HEK293T (cell line): ENCODE measurements around the gene PSMA3.

Experiments used
- CTCF ChIA-PET: fragments of 350-600 bp; formaldehyde crosslinking; extraction: SDS; loops from one replicate; lab custom pipeline; 2021; ENCODE audit warnings: antibody characterized with exemption, inconsistent platforms; lab: Yijun Ruan, JAX
- POLR2A ChIA-PET: fragments of 350-600 bp; formaldehyde crosslinking; extraction: SDS; loops from one replicate; lab custom pipeline; 2020; ENCODE audit warnings: antibody characterized with exemption, inconsistent platforms; lab: Yijun Ruan, JAX
- DNase-seq: peaks from one replicate; pipeline ENCODE4 v3.0.0; 2012; ENCODE audit warnings: mixed read lengths; ENCODE audit errors: extremely low spot score
- ARNT ChIP-seq: fragments of 450-650 bp; IDR thresholded peaks from 2 replicates; pipeline ENCODE4 v1.6.1; 2017; ENCODE audit warnings: mild to moderate bottlenecking
- BHLHE40 ChIP-seq: fragments of 450-650 bp; IDR thresholded peaks from 2 replicates; pipeline ENCODE4 v1.6.1; 2016; ENCODE audit warnings: mild to moderate bottlenecking, moderate library complexity, borderline replicate concordance
- CTBP1 ChIP-seq: fragments of 450-650 bp; IDR thresholded peaks from 2 replicates; pipeline ENCODE4 v1.6.1; 2016; ENCODE audit warnings: borderline replicate concordance
- ELF4 ChIP-seq: fragments of 450-650 bp; IDR thresholded peaks from 2 replicates; pipeline ENCODE4 v1.6.1; 2017; ENCODE audit warnings: antibody characterized with exemption
- FOXA1 ChIP-seq: fragments of 450-650 bp; IDR thresholded peaks from 2 replicates; pipeline ENCODE4 v1.6.1; 2016; ENCODE audit warnings: mild to moderate bottlenecking
- FOXK2 ChIP-seq: fragments of 450-650 bp; IDR thresholded peaks from 2 replicates; pipeline ENCODE4 v1.6.1; 2016; ENCODE audit warnings: mild to moderate bottlenecking
- FOXM1 ChIP-seq: fragments of 450-650 bp; IDR thresholded peaks from 2 replicates; pipeline ENCODE4 v1.6.1; 2017; ENCODE audit warnings: mild to moderate bottlenecking, borderline replicate concordance
- HDGF ChIP-seq: fragments of 450-650 bp; IDR thresholded peaks from 2 replicates; pipeline ENCODE4 v1.6.1; 2017; ENCODE audit warnings: antibody characterized with exemption, borderline replicate concordance
- L3MBTL2 ChIP-seq: fragments of 450-650 bp; conservative IDR thresholded peaks from 2 replicates; pipeline ENCODE4 v1.6.1; 2016; ENCODE audit warnings: mild to moderate bottlenecking
- LEF1 ChIP-seq: fragments of 450-650 bp; IDR thresholded peaks from 2 replicates; pipeline ENCODE4 v1.6.1; 2017; ENCODE audit warnings: mild to moderate bottlenecking, borderline replicate concordance
- NFRKB ChIP-seq: fragments of 450-650 bp; IDR thresholded peaks from 2 replicates; pipeline ENCODE4 v1.6.1; 2016; ENCODE audit warnings: mild to moderate bottlenecking, moderate library complexity
- PKNOX1 ChIP-seq: fragments of 450-650 bp; IDR thresholded peaks from 2 replicates; pipeline ENCODE4 v1.6.1; 2016
- SP1 ChIP-seq: fragments of 450-650 bp; IDR thresholded peaks from 2 replicates; pipeline ENCODE4 v1.6.1; 2017
- SUZ12 ChIP-seq: fragments of 450-650 bp; IDR thresholded peaks from 2 replicates; pipeline ENCODE4 v1.6.1; 2016; ENCODE audit warnings: mild to moderate bottlenecking
- TARDBP ChIP-seq: fragments of 450-650 bp; IDR thresholded peaks from 2 replicates; pipeline ENCODE4 v1.6.1; 2016
- ZNF384 ChIP-seq: fragments of 450-650 bp; IDR thresholded peaks from 2 replicates; pipeline ENCODE4 v1.6.1; 2016

The PSMA3 gene

GRCh38 chr14:58244556-58245387 is at the start of gene PSMA3:
Gene PSMA3, plus strand, starts transcription at chr14:58244843. Its CDS starts 78 bp downstream, at chr14:58244921.
- ChIA-PET POLR2A (interaction anchor here (0.7 to 2.0 kb wide), 19 partner anchors 8 to 213 kb away, joined by 3 to 32 read pairs (median 3); partner anchors contain the start of genes ACTR10, ARID4A and TOMM20L), CTCF (interaction anchor here (0.6 kb wide), 1 partner anchor 324 kb away, joined by 3 read pairs; no protein-coding TSS in a partner anchor)
- TF ChIP-seq FOXK2 (no peak), SUZ12 (no peak), PKNOX1 (no peak), ELF4 (no peak), L3MBTL2 (no peak; the same call in 1 of the 2 replicates), ZNF384 (no peak), FOXM1 (no peak), FOXA1 (no peak), CTBP1 (no peak), LEF1 (no peak), SP1 (no peak), HDGF (no peak), NFRKB (no peak), ARNT (no peak), TARDBP (no peak), BHLHE40 (no peak)
- peak; percentile 94 for DNase-seq

- TF ChIP-seq FOXA1, result no peak
- TF ChIP-seq LEF1, result no peak
- TF ChIP-seq SP1, result no peak
- no peak for TF ChIP-seq ZNF384
- TF ChIP-seq FOXK2, result no peak
- no peak for TF ChIP-seq HDGF
- TF ChIP-seq NFRKB, result no peak
- TF ChIP-seq PKNOX1, result no peak
- TF ChIP-seq TARDBP, result no peak
- no peak for TF ChIP-seq CTBP1
- TF ChIP-seq FOXM1, result no peak
- TF ChIP-seq L3MBTL2, result no peak
- TF ChIP-seq ELF4, result no peak
- TF ChIP-seq ARNT, result no peak
- DNase-seq, result no peak
- ChIA-PET CTCF (no interaction called here), POLR2A (interaction anchor here (1.1 kb wide), 1 partner anchor 48 kb away, joined by 3 read pairs; the partner anchor contains the start of gene PSMA3)
These were observed 48.4 kb upstream of the PSMA3 start for GRCh38 chr14:58196198-58196597.

DNA sequence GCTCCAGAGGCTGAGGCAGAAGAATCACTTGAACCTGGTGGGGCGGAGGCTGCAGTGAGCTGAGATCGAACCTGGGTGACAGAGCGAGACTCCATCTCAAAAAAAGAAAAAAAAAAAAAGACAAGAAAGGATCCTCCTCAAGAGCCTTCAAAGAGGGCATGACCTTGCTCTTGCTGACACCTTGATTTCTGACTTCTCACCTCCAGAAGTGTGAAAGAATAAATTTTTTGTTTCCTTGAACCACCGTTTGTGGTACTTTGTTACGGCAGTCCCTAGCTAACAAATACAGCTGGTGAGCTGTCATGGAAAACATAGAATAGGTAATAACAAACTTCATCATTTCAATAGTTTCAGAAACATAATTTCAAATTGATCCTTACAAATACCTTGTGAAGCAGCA is 46.6 kb upstream of the PSMA3 start:
- ChIA-PET POLR2A (interaction anchor here (2.7 kb wide), 1 partner anchor 46 kb away, joined by 13 read pairs; the partner anchor contains the start of gene PSMA3), CTCF (interaction anchor here (0.5 kb wide), 1 partner anchor 1306 kb away, joined by 3 read pairs; no protein-coding TSS in a partner anchor)
- DNase-seq, result no peak
- no peak for TF ChIP-seq CTBP1
- no peak for TF ChIP-seq LEF1
- TF ChIP-seq L3MBTL2, result no peak
- no peak for TF ChIP-seq TARDBP
- TF ChIP-seq ELF4, result no peak
- no peak for TF ChIP-seq SUZ12
- no peak for TF ChIP-seq FOXM1
- no peak for TF ChIP-seq HDGF
- no peak for TF ChIP-seq FOXK2

DNA sequence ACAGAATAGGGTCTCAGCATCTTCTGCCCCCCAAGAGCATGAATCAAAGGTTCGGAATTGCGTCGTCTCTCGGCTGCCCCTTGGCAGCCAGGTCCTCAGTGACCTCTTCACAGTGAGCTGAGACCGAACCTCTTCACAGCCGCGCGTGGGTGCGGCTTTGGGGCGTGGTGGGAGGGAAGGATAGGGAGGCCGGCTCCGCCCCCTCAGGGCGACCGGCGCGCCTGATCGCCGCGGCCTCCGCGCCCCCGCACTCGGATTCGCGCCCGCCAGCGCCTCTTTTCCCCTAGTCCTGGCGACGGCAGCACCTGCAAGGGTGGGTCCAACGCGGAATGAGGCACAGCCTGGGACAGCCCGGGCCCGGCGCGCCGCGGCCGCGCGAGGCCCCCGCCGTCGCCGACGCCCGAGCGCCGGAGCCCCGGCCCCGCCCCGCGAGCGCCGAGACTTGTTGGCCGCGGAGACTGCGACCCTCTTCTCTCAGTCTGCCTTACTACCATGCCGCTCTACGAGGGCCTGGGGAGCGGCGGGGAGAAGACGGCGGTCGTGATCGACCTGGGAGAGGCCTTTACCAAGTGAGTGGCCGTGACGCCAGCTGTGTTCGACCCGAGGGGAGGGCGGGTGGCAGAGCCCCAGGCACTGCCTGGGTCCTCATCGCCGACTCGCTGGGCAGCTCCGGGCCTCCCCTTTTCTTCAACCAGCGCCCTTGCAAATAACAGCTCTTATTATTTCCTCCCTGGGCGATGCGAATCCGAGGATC is 44.7 kb upstream of the PSMA3 start, which contains the start of gene ACTR10:
TSS of gene ACTR10 (plus strand) at position 424 of the 754 bp plus-strand sequence. CDS start at position 493, 69 bp downstream.
- ChIA-PET CTCF (interaction anchor here (0.6 kb wide), 1 partner anchor 117 kb away, joined by 6 read pairs; no protein-coding TSS in a partner anchor), POLR2A (interaction anchor here (0.8 to 2.7 kb wide), 12 partner anchors 12 to 586 kb away, joined by 3 to 13 read pairs (median 4); partner anchors contain the start of genes ARID4A, ARMH4 and PSMA3)
- DNase-seq, result peak; percentile 84
- TF ChIP-seq L3MBTL2 (0 out of 2 replicates have a peak, but pooled peaks have one; percentile 27), FOXM1 (no peak)

- ChIA-PET POLR2A (interaction anchor here (0.8 to 2.7 kb wide), 7 partner anchors 12 to 97 kb away, joined by 3 to 13 read pairs (median 5); partner anchors contain the start of genes ARID4A and PSMA3), CTCF (no interaction called here)
- TF ChIP-seq FOXA1 (no peak), FOXK2 (no peak), PKNOX1 (no peak), FOXM1 (no peak), TARDBP (no peak), BHLHE40 (no peak), ARNT (no peak), ELF4 (no peak), SP1 (no peak), CTBP1 (no peak), L3MBTL2 (no peak), LEF1 (no peak), HDGF (no peak), SUZ12 (no peak)
- no peak for DNase-seq
These were observed 44.2 kb upstream of the PSMA3 start for GRCh38 chr14:58200480-58200841.
